SK-N-MC (cell line): ENCODE data around the gene PCDHB14.
"Not testable (repeated sequence)": the region's sequence is repeated elsewhere in the genome, so short reads cannot be mapped to it uniquely, and the experiment has no call there.

ENCODE experiments used
- DNase-seq: peaks from one replicate; pipeline ENCODE4 v3.0.0-alpha.2; 2011; ENCODE audit warnings: low read depth, low spot score
- H3K27ac ChIP-seq: fragments of 200-600 bp; sonication (generic); 2 replicates; pipeline ENCODE4 v1.5.1; 2016; ENCODE audit warnings: mixed run types
- H3K36me3 ChIP-seq: fragments of 200-600 bp; sonication (generic); 2 replicates; pipeline ENCODE4 v1.6.1; 2017; ENCODE audit warnings: antibody characterized with exemption, low read length, mixed read lengths; ENCODE audit not compliant: insufficient read depth
- H3K4me3 ChIP-seq: fragments of 200-600 bp; sonication (generic); 2 replicates; pipeline ENCODE4 v1.5.1; 2016
- H3K9ac ChIP-seq: fragments of 200-600 bp; sonication (generic); 2 replicates; pipeline ENCODE4 v1.8.0; 2017; ENCODE audit warnings: mixed run types, mixed read lengths; ENCODE audit not compliant: insufficient read length
- H3K9me3 ChIP-seq: fragments of 200-600 bp; sonication (generic); 2 replicates; pipeline ENCODE4 v1.6.1; 2017; ENCODE audit warnings: low read depth, mild to moderate bottlenecking, antibody characterized with exemption, low read length, moderate library complexity, mixed read lengths
- EZH2 ChIP-seq: fragments of 200-600 bp; sonication (generic); IDR thresholded peaks from one replicate; pipeline ENCODE4 v1.6.1; 2017; ENCODE audit warnings: antibody characterized with exemption
- FOXP2 ChIP-seq: optimal IDR thresholded peaks from 2 replicates; pipeline ENCODE3; 2011; ENCODE audit warnings: mild to moderate bottlenecking, moderate library complexity; ENCODE audit not compliant: insufficient read depth; ENCODE audit errors: extremely low read length, control extremely low read depth
- POLR2AphosphoS5 ChIP-seq: IDR thresholded peaks from 2 replicates; pipeline ENCODE4 v1.6.1; 2012; ENCODE audit warnings: mild to moderate bottlenecking, low read depth, low read length, borderline replicate concordance

The PCDHB14 gene

DNA sequence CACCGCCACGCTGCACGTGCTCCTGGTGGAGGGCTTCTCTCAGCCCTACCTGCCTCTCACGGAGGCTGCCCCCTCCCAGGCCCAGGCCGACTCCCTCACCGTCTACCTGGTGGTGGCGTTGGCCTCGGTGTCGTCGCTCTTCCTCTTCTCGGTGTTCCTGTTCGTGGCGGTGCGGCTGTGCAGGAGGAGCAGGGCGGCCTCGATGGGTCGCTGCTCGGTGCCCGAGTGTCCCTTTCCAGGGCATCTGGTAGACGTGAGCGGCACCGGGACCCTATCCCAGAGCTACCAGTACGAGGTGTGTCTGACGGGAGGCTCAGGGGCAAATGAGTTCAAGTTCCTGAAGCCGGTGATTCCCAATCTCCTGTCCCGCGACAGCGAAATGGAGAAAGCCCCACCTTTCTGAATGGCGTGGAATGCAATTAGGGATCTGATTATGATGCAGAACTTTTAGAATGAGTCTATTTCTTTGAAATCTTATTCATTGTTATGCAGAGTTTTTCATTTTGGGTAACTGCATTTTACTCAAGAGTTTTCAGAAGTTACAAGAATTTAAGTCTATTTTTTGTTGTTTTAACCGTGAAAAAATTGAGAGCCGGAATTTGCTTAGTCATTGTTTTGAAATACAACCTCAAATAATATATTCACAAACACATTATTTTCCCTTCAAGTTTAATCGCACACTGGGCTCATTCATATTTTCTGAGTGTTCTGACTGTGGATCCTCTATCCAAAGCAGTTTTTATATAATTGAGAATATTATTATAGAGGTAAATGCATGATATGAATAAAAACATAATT lies 13.6 kb downstream of the PCDHB14 start:
- no peak for DNase-seq
- Histone ChIP-seq H3K4me3 (no peak overlapping the region), H3K36me3 (no peaks in the 10 kb centered on the region), H3K9me3 (peaks cover 3% of the 10 kb centered on the region; the same call in 1 of the 2 replicates), H3K27ac (no peak overlapping the region), H3K9ac (no peak overlapping the region)
- TF ChIP-seq FOXP2 (no peak), EZH2 (no peak), POLR2AphosphoS5 (no peak)

DNA sequence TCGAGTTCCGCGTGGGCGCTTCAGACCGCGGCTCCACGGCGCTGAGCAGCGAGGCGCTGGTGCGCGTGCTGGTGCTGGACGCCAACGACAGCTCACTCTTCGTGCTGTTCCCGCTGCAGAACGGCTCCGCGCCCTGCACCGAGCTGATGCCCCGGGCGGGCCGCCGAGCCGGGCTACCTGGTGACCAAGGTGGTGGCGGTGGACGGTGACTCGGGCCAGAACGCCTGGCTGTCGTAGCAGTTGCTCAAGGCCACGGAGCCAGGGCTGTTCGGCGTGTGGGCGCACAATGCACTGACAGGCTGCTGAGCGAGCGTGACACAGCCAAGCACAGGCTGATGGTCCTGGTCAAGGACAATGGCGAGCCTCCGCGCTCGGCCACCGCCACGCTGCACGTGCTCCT lies 18.4 kb downstream of the PCDHB14 start:
- TF ChIP-seq EZH2 (no peak), POLR2AphosphoS5 (no peak)
- no peaks in the 10 kb centered on the region; the same call in 1 of the 2 replicates for H3K9me3 ChIP-seq
- DNase-seq, result no peak
- H3K36me3 ChIP-seq, result no peaks in the 10 kb centered on the region
- no peak overlapping the region for H3K27ac ChIP-seq
- no peak overlapping the region for H3K4me3 ChIP-seq
- H3K9ac ChIP-seq, result no peak overlapping the region

DNA sequence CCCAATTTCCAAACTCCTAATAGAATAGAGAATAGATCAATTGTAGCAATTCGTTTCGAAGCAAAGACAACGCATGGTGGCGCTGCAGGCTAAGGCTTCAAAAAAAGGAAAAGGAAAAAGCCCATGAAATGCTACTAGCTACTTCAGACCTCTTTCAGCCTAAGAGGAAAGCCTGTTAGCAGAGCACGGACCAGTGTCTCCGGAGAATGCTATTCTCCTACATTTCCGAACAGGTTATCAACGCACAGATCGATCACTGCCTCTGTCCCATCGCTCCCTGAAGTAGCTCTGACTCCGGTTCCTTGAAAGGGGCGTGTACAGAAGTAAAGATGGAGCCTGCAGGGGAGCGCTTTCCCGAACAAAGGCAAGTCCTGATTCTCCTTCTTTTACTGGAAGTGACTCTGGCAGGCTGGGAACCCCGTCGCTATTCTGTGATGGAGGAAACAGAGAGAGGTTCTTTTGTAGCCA lies 22.1 kb downstream of the PCDHB14 start, which contains the start of gene PCDHB15:
Gene PCDHB15, plus strand, starts transcription at position 146 of the 468 bp plus-strand sequence. Its CDS starts 184 bp downstream, at position 330.
- DNase-seq, result no peak
- H3K36me3 ChIP-seq, result no peaks in the 10 kb centered on the region
- H3K9ac ChIP-seq, result no peak within 1 kb of the TSS
- TF ChIP-seq EZH2, result no peak
- no peak for TF ChIP-seq FOXP2
- no peak for TF ChIP-seq POLR2AphosphoS5
- H3K27ac ChIP-seq, result no peak within 1 kb of the TSS
- no peaks in the 10 kb centered on the region; the same call in 1 of the 2 replicates for H3K9me3 ChIP-seq
- no peak within 1 kb of the TSS for H3K4me3 ChIP-seq

DNA sequence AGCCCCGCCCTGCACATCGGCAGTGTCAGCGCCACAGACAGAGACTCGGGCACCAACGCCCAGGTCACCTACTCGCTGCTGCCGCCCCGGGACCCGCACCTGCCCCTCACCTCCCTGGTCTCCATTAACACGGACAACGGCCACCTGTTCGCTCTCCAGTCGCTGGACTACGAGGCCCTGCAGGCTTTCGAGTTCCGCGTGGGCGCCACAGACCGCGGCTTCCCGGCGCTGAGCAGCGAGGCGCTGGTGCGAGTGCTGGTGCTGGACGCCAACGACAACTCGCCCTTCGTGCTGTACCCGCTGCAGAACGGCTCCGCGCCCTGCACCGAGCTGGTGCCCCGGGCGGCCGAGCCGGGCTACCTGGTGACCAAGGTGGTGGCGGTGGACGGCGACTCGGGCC lies 23.8 kb downstream of the PCDHB14 start:
- not testable (repeated sequence) for H3K9ac ChIP-seq, DNase-seq, H3K9me3 ChIP-seq, H3K27ac ChIP-seq, H3K36me3 ChIP-seq, H3K4me3 ChIP-seq

DNA sequence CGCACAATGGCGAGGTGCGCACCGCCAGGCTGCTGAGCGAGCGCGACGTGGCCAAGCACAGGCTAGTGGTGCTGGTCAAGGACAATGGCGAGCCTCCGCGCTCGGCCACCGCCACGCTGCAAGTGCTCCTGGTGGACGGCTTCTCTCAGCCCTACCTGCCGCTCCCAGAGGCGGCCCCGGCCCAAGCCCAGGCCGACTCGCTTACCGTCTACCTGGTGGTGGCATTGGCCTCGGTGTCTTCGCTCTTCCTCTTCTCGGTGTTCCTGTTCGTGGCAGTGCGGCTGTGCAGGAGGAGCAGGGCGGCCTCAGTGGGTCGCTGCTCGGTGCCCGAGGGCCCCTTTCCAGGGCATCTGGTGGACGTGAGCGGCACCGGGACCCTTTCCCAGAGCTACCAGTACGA lies 24.3 kb downstream of the PCDHB14 start:
- not testable (repeated sequence) for H3K9me3 ChIP-seq, H3K27ac ChIP-seq, H3K36me3 ChIP-seq, H3K4me3 ChIP-seq, DNase-seq, H3K9ac ChIP-seq

DNA sequence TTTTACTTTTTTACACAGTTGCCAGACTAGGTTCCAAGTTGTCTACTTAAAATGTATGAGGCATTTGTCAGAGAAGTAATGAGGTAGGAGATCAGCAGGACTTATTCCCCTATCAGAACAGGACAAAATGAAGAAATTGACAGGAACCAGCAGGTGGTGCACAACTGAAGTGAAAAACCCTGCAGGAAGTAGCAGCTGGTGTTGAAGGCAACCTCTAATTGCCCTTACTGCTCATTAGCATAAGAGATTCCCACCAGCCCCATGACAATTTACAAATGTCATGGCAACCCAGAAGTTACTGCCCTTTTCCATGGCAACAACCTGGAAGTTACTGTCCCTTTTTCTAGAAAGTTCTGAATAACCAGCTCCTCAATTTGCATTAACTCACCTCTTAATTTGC lies 27.4 kb downstream of the PCDHB14 start:
- TF ChIP-seq FOXP2 (no peak), POLR2AphosphoS5 (no peak), EZH2 (no peak)
- Histone ChIP-seq H3K36me3 (no peaks in the 10 kb centered on the region), H3K27ac (no peak overlapping the region), H3K4me3 (no peak overlapping the region), H3K9ac (no peak overlapping the region), H3K9me3 (no peaks in the 10 kb centered on the region; the same call in 1 of the 2 replicates)
- no peak for DNase-seq

DNA sequence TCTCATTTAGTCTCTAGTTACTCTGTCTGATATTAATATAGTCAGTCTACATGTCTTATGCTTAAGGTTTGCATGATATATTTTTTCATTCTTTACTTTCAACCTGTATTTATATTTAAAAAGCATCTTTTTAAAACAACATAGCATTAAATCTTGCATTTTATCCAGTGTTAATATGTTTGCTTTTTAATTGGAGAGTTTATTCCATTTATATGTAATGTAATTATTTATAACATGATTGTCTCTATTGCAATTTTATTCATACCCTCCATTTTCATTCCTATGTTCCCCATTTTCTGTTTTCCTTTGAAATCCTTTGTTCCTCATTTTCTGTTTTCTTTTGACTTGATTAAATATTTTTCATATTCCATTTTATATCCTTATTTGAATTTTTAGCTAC lies 35.3 kb downstream of the PCDHB14 start:
- Histone ChIP-seq H3K9ac (no peak overlapping the region), H3K27ac (no peak overlapping the region), H3K9me3 (peaks cover 5% of the 10 kb centered on the region), H3K4me3 (no peak overlapping the region), H3K36me3 (no peaks in the 10 kb centered on the region)
- TF ChIP-seq POLR2AphosphoS5 (no peak), FOXP2 (no peak), EZH2 (no peak)
- no peak for DNase-seq

DNA sequence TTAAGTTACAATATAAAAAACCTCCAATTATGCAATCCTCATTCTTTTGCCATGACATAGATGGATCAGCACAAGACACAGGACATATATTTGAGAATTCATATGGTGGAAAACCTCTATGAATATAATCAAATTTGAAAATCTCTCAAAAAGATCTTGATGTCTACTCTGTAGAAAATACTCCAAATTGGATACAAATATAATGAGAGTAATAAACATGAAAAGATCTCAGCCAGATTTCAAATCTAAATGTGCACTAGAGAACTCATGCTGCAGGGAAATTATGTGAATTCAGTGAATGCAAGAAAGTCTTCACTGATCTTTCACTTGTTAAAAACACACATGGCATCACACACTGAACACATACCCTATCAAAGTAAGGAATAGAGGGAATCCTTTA lies 35.8 kb downstream of the PCDHB14 start:
- Histone ChIP-seq H3K27ac (no peak overlapping the region), H3K36me3 (no peaks in the 10 kb centered on the region), H3K9ac (no peak overlapping the region), H3K9me3 (peaks cover 5% of the 10 kb centered on the region; the same call in 1 of the 2 replicates), H3K4me3 (no peak overlapping the region)
- no peak for TF ChIP-seq POLR2AphosphoS5
- no peak for TF ChIP-seq FOXP2
- TF ChIP-seq EZH2, result no peak
- no peak for DNase-seq

DNA sequence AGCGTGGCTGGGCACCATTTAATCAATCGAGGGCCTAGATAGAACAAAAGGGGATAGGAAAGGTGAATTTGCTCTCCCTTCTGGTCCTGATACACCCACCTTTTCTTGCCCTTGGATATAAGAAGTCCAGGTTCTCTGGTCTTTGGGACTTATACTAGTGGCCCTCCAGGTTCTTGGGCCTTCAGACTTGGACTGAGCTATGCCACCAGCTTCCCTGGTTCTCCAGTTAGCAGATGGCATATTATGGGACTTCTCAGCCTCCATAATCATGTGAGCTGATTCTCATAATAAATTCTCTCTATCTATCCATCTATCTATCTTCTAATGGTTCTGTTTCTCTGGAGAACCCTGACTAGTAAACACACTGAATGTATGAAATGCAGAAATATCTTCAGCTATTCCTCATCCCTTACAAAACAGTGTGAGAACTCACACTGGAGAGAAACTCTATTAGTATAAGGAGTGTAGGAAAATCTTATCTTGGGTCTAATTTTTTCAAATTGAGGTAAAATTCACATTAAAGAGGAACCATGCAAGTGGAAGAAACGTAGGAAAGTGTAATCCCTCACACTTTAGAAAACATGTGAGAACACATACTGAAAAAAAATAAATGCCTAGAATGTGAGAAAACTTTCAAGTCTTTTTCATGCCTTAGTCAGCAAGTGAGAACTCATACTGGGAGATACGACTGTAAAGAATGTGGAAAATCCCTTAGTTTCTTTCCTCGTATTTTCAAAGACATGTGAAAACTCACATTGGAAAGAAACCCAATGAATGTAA lies 37.5 kb downstream of the PCDHB14 start:
- Histone ChIP-seq H3K4me3 (no peak overlapping the region), H3K27ac (no peak overlapping the region), H3K9ac (no peak overlapping the region), H3K36me3 (no peaks in the 10 kb centered on the region), H3K9me3 (peaks cover 5% of the 10 kb centered on the region; the same call in 1 of the 2 replicates)
- TF ChIP-seq EZH2 (no peak), FOXP2 (no peak), POLR2AphosphoS5 (no peak)
- no peak for DNase-seq
